Measurements from ENCODE around the gene SAP25.

- TF ChIP-seq CTCF (IDR thresholded peaks at IDR 0.05; ENCODE audit: low read depth, low read length, poor library complexity, severe bottlenecking): no peak
- no peak for TF ChIP-seq EZH2phosphoT487 (IDR thresholded peaks at IDR 0.05; ENCODE audit: borderline replicate concordance, low read length)
Observed at GRCh38 chr7:100547872-100548271, 25.8 kb downstream of the SAP25 start.

Measured in DOHH2 (cell line).